T-cell (primary cell): ENCODE measurements around the gene HSH2D. TPM values are rescaled to one million over a fixed set of nuclear protein-coding genes. Genes with fewer than 3 reads are reported as not detected.

Source experiments
- ATAC-seq, 4 experiments: fragments of 200-7000 bp in 3 of 4; fragments of 150-1000 bp in 1 of 4; cut with Tn5 transposase; replicated peaks in 1 of 4; 1 replicate in 3 of 4; 2 replicates in 1 of 4; pipeline ENCODE4 v1.10.0; 2021; ENCODE audit warnings: moderate library complexity in 3 of 4, mild to moderate bottlenecking in 2 of 4, moderate number of reproducible peaks in 1 of 4
- CTCF ChIA-PET, 2 donors: fragments of 300-600 bp; sonication (Branson Sonifier 250); formaldehyde crosslinking; loops; one replicate each; lab custom pipeline; 2022; ENCODE audit warnings: antibody characterized with exemption in 2 of 2; lab: Charles Lee
- POLR2A ChIA-PET, 2 donors: fragments of 300-600 bp; sonication (Branson Sonifier 250); formaldehyde crosslinking; loops; one replicate each; lab custom pipeline; 2022; ENCODE audit warnings: antibody characterized with exemption in 2 of 2; lab: Charles Lee
- DNase-seq, 35 experiments: peaks; one replicate each; pipeline versions ENCODE4 v3.0.0 to v3.0.0-alpha.2; 2013 to 2023
- H3K27ac ChIP-seq: one replicate; pipeline ENCODE4 v1.5.1; 2013; ENCODE audit warnings: low read length
- H3K27me3 ChIP-seq, 2 experiments: replicated peaks in 1 of 2; 1 replicate in 1 of 2; 2 replicates in 1 of 2; pipeline versions ENCODE4 v1.6.1 to v1.7.0; 2013; ENCODE audit warnings: low read length in 1 of 2, mixed read lengths in 1 of 2; ENCODE audit not compliant: control insufficient read depth in 2 of 2, insufficient read depth in 2 of 2; ENCODE audit errors: extremely low read depth in 1 of 2
- H3K36me3 ChIP-seq, 2 donors: 1 replicate in 1 of 2; 2 replicates in 1 of 2; pipeline versions ENCODE4 v1.6.1 to v1.7.0; 2013; ENCODE audit warnings: low read length in 1 of 2; ENCODE audit not compliant: control insufficient read depth in 2 of 2, insufficient read depth in 1 of 2; ENCODE audit errors: extremely low read depth in 1 of 2
- H3K4me1 ChIP-seq, 2 experiments: 1 replicate in 1 of 2; 2 replicates in 1 of 2; pipeline versions ENCODE4 v1.6.1 to v1.7.0; 2013; ENCODE audit warnings: low read length in 2 of 2, mixed read lengths in 1 of 2; ENCODE audit not compliant: insufficient read depth in 2 of 2, control insufficient read depth in 1 of 2; ENCODE audit errors: extremely low read depth in 1 of 2
- H3K4me3 ChIP-seq, 2 donors: 1 replicate in 1 of 2; 2 replicates in 1 of 2; pipeline versions ENCODE4 v1.5.1 to v1.7.0; 2013; ENCODE audit warnings: mild to moderate bottlenecking in 2 of 2, low read length in 1 of 2, moderate library complexity in 1 of 2; ENCODE audit not compliant: control insufficient read depth in 1 of 2; ENCODE audit errors: extremely low read depth in 1 of 2
- H3K9me3 ChIP-seq: 2 replicates; pipeline ENCODE4 v1.7.0; 2013
- H3K27ac Mint-ChIP-seq, 2 donors: one replicate each; pipeline ENCODE4 v1.8.0; 2020 to 2021; ENCODE audit warnings: mild to moderate bottlenecking in 2 of 2, mixed read lengths in 2 of 2
- H3K27me3 Mint-ChIP-seq, 2 donors: one replicate each; pipeline ENCODE4 v1.8.0; 2021 to 2022; ENCODE audit warnings: mixed read lengths in 2 of 2
- H3K36me3 Mint-ChIP-seq: one replicate; pipeline ENCODE4 v1.8.0; 2021; ENCODE audit warnings: mixed read lengths
- H3K4me1 Mint-ChIP-seq, 3 donors: one replicate each; pipeline ENCODE4 v1.8.0; 2020 to 2022; ENCODE audit warnings: mixed read lengths in 3 of 3, mild to moderate bottlenecking in 1 of 3
- H3K4me3 Mint-ChIP-seq, 3 donors: one replicate each; pipeline ENCODE4 v1.8.0; 2020 to 2022; ENCODE audit warnings: mild to moderate bottlenecking in 3 of 3, mixed read lengths in 3 of 3, moderate library complexity in 3 of 3
- H3K9me3 Mint-ChIP-seq, 3 donors: one replicate each; pipeline ENCODE4 v1.8.0; 2020 to 2022; ENCODE audit warnings: mixed read lengths in 3 of 3
- WGBS: methylation state at CpG from one replicate; pipeline ENCODE4 v1.1.5; 2013; ENCODE audit warnings: missing lambda C conversion rate; ENCODE audit not compliant: insufficient coverage; 5-methylcytosine and 5-hydroxymethylcytosine counted together
- total RNA-seq, 35 experiments: library from RNA in 6 of 35; stranded (reverse) in 6 of 35; fragments of 120-200 nt in 1 of 35; gene quantifications; one replicate each; pipeline versions ENCODE4 v1.2.1 to v1.2.4 and lab custom pipeline; 2013 to 2026

Gene HSH2D
- total RNA-seq, 5 donors from 2014 or later (not counting 1 experiment from before 2014, with no cell fraction given): 23.5 to 37.0 (median 28.5) TPM

GRCh38 chr19:16164222-16164890 is 20.9 kb downstream of the HSH2D start:
- Mint-ChIP-seq H3K4me3 (no peak overlapping the region), H3K36me3 (no peaks in the 10 kb centered on the region), H3K4me1 (peaks cover 0 to 20% (median 3%) of the 10 kb centered on the region in 3 donors), H3K27ac (no peak overlapping the region), H3K27me3 (no peaks in the 10 kb centered on the region), H3K9me3 (no peaks in the 10 kb centered on the region)
- H3K4me3 ChIP-seq: no peak overlapping the region
- no peaks in the 10 kb centered on the region for H3K36me3 ChIP-seq
- ChIA-PET POLR2A (no interaction called here), CTCF (no interaction called here)
- H3K4me1 ChIP-seq: peaks cover 0 to 8% of the 10 kb centered on the region in 2 experiments
- no peaks in the 10 kb centered on the region for H3K27me3 ChIP-seq
- ATAC-seq: no peak
- H3K27ac ChIP-seq: no peak overlapping the region
- no peak for DNase-seq
- WGBS: 91% methylated on average over 10 of the region's 13 CpGs
- H3K9me3 ChIP-seq: no peaks in the 10 kb centered on the region

GRCh38 chr19:16166417-16166816 is 22.9 kb downstream of the HSH2D start:
- H3K36me3 Mint-ChIP-seq: no peaks in the 10 kb centered on the region
- no peak overlapping the region for H3K27ac Mint-ChIP-seq
- no peaks in the 10 kb centered on the region for H3K9me3 ChIP-seq
- ChIA-PET CTCF (no interaction called here), POLR2A (no interaction called here)
- H3K27me3 Mint-ChIP-seq: no peaks in the 10 kb centered on the region
- no peak overlapping the region for H3K4me3 Mint-ChIP-seq
- H3K27ac ChIP-seq: no peak overlapping the region
- WGBS: no CpG with 5 or more reads among the region's 1 CpG
- peaks cover 0 to 12% (median 0%) of the 10 kb centered on the region in 3 donors for H3K4me1 Mint-ChIP-seq
- no peaks in the 10 kb centered on the region for H3K27me3 ChIP-seq
- ATAC-seq (no peak), DNase-seq (no peak)
- no peaks in the 10 kb centered on the region for H3K36me3 ChIP-seq
- no peak overlapping the region for H3K4me3 ChIP-seq
- peaks cover 0 to 8% of the 10 kb centered on the region in 2 experiments for H3K4me1 ChIP-seq
- H3K9me3 Mint-ChIP-seq: no peaks in the 10 kb centered on the region

- H3K4me3 Mint-ChIP-seq: no peak overlapping the region
- POLR2A ChIA-PET: no interaction called here
- no peaks in the 10 kb centered on the region for H3K9me3 Mint-ChIP-seq
- no peaks in the 10 kb centered on the region for H3K36me3 Mint-ChIP-seq
- peaks cover 0 to 8% of the 10 kb centered on the region in 2 experiments for H3K4me1 ChIP-seq
- no peak for ATAC-seq
- no peak overlapping the region for H3K27ac Mint-ChIP-seq
- H3K27me3 ChIP-seq: no peaks in the 10 kb centered on the region
- no peak for DNase-seq
- 100% methylated on average over 5 of the region's 5 CpGs for WGBS
- CTCF ChIA-PET: no interaction called here
- no peaks in the 10 kb centered on the region for H3K27me3 Mint-ChIP-seq
- H3K9me3 ChIP-seq: no peaks in the 10 kb centered on the region
- peaks cover 0 to 9% (median 0%) of the 10 kb centered on the region in 3 donors for H3K4me1 Mint-ChIP-seq
- H3K27ac ChIP-seq: no peak overlapping the region
- H3K36me3 ChIP-seq: no peaks in the 10 kb centered on the region
- H3K4me3 ChIP-seq: no peak overlapping the region
These were observed 23.6 kb downstream of the HSH2D start for GRCh38 chr19:16167055-16167454.

- CTCF ChIA-PET: interaction anchor here (0.5 to 0.6 kb wide), 2 partner anchors 203 to 214 kb away, joined by 3 to 4 read pairs; no protein-coding TSS in a partner anchor
- no CpG with 5 or more reads among the region's 2 CpGs for WGBS
- Histone ChIP-seq H3K4me1 (peaks cover 0 to 10% of the 10 kb centered on the region in 2 experiments), H3K27me3 (peaks cover 0 to 2% of the 10 kb centered on the region in 2 experiments), H3K27ac (no peak overlapping the region), H3K36me3 (no peaks in the 10 kb centered on the region), H3K9me3 (no peaks in the 10 kb centered on the region), H3K4me3 (no peak overlapping the region)
- Mint-ChIP-seq H3K27me3 (no peaks in the 10 kb centered on the region), H3K4me1 (peaks cover 0 to 16% (median 0%) of the 10 kb centered on the region in 3 donors), H3K27ac (peak overlapping the region in 1 of 2 donors; percentile 52), H3K4me3 (no peak overlapping the region), H3K36me3 (no peaks in the 10 kb centered on the region), H3K9me3 (no peaks in the 10 kb centered on the region)
- POLR2A ChIA-PET: interaction anchor here in 1 of 2 donors (0.6 kb wide), 1 partner anchor 19 kb away, joined by 3 read pairs; no protein-coding TSS in a partner anchor
- peak in 1 of 4 experiments; percentile 16 for ATAC-seq
- DNase-seq: peak in 1 of 35 experiments; percentile 17
These were observed 25.1 kb downstream of the HSH2D start for GRCh38 chr19:16168465-16169081.

GRCh38 chr19:16170134-16170533 is 26.6 kb downstream of the HSH2D start:
- no peaks in the 10 kb centered on the region for H3K36me3 ChIP-seq
- DNase-seq (no peak), ATAC-seq (no peak)
- no peaks in the 10 kb centered on the region for H3K9me3 ChIP-seq
- H3K27me3 Mint-ChIP-seq: no peaks in the 10 kb centered on the region
- H3K27ac Mint-ChIP-seq: no peak overlapping the region
- ChIA-PET POLR2A (no interaction called here), CTCF (no interaction called here)
- H3K36me3 Mint-ChIP-seq: no peaks in the 10 kb centered on the region
- no peak overlapping the region for H3K4me3 Mint-ChIP-seq
- peaks cover 0 to 10% of the 10 kb centered on the region in 2 experiments for H3K4me1 ChIP-seq
- peaks cover 0 to 2% of the 10 kb centered on the region in 2 experiments for H3K27me3 ChIP-seq
- peaks cover 0 to 16% (median 0%) of the 10 kb centered on the region in 3 donors for H3K4me1 Mint-ChIP-seq
- H3K4me3 ChIP-seq: no peak overlapping the region
- no CpG with 5 or more reads among the region's 1 CpG for WGBS
- H3K9me3 Mint-ChIP-seq: no peaks in the 10 kb centered on the region
- H3K27ac ChIP-seq: no peak overlapping the region

- Histone ChIP-seq H3K9me3 (no peaks in the 10 kb centered on the region), H3K36me3 (no peaks in the 10 kb centered on the region), H3K4me1 (peaks cover 0 to 3% of the 10 kb centered on the region in 2 experiments), H3K27ac (no peak overlapping the region), H3K4me3 (no peak overlapping the region), H3K27me3 (peaks cover 0 to 2% of the 10 kb centered on the region in 2 experiments)
- Mint-ChIP-seq H3K9me3 (no peaks in the 10 kb centered on the region), H3K4me3 (no peak overlapping the region), H3K27me3 (no peaks in the 10 kb centered on the region), H3K36me3 (no peaks in the 10 kb centered on the region), H3K27ac (no peak overlapping the region), H3K4me1 (peaks cover 0 to 7% (median 0%) of the 10 kb centered on the region in 3 donors)
- CTCF ChIA-PET: interaction anchor here in 1 of 2 donors (0.5 kb wide), 1 partner anchor 377 kb away, joined by 3 read pairs; no protein-coding TSS in a partner anchor
- DNase-seq (no peak), ATAC-seq (no peak)
- no CpG with 5 or more reads among the region's 2 CpGs for WGBS
- POLR2A ChIA-PET: interaction anchor here in 1 of 2 donors (0.7 kb wide), 1 partner anchor 172 kb away, joined by 8 read pairs; no protein-coding TSS in a partner anchor
These were observed 32.5 kb downstream of the HSH2D start for GRCh38 chr19:16175954-16176353.
